H1 (cell line): ENCODE measurements around the gene L3MBTL3.

Experiments used
- ATF3 ChIP-seq: IDR thresholded peaks from 2 replicates; pipeline ENCODE4 v1.6.1; 2011; ENCODE audit warnings: low read depth, mild to moderate bottlenecking, low read length; ENCODE audit not compliant: insufficient read depth
- CREB1 ChIP-seq: IDR thresholded peaks from 2 replicates; pipeline ENCODE4 v1.6.1; 2012; ENCODE audit warnings: inconsistent platforms
- CTCF ChIP-seq, 3 experiments: IDR thresholded peaks; 1 replicate in 2 of 3; 2 replicates in 1 of 3; pipeline versions ENCODE4 v1.5.1 to v1.6.1; 2011; ENCODE audit warnings: low read length in 3 of 3, mild to moderate bottlenecking in 3 of 3, inconsistent platforms in 2 of 3, low read depth in 1 of 3, moderate library complexity in 1 of 3; ENCODE audit not compliant: insufficient read depth in 1 of 3; ENCODE audit errors: control extremely low read depth in 1 of 3
- EP300 ChIP-seq, 2 experiments: IDR thresholded peaks; 1 replicate in 1 of 2; 2 replicates in 1 of 2; pipeline ENCODE4 v1.6.1; 2011 to 2012; ENCODE audit warnings: low read depth in 2 of 2, low read length in 2 of 2, mild to moderate bottlenecking in 2 of 2, borderline replicate concordance in 1 of 2, inconsistent platforms in 1 of 2, moderate library complexity in 1 of 2
- EZH2 ChIP-seq: fragments of 200-600 bp; sonication (generic); IDR thresholded peaks from 2 replicates; pipeline ENCODE4 v1.7.1; 2012; ENCODE audit warnings: low read depth, mild to moderate bottlenecking, moderate library complexity, low read length, inconsistent platforms; ENCODE audit not compliant: severe bottlenecking
- POLR2A ChIP-seq, 2 experiments: IDR thresholded peaks; 1 replicate in 1 of 2; 2 replicates in 1 of 2; pipeline ENCODE4 v1.6.1; 2011; ENCODE audit warnings: low read depth in 2 of 2, low read length in 2 of 2, mild to moderate bottlenecking in 2 of 2; ENCODE audit errors: control extremely low read depth in 1 of 2
- RXRA ChIP-seq: IDR thresholded peaks from 2 replicates; pipeline ENCODE4 v1.6.1; 2011; ENCODE audit warnings: low read depth, mild to moderate bottlenecking, low read length, moderate library complexity; ENCODE audit not compliant: insufficient read depth
- SIRT6 ChIP-seq: IDR thresholded peaks from one replicate; pipeline ENCODE4 v1.7.1; 2012; ENCODE audit warnings: low read length, inconsistent platforms
- SP1 ChIP-seq: IDR thresholded peaks from 2 replicates; pipeline ENCODE4 v1.6.1; 2011; ENCODE audit warnings: low read depth, low read length
- TEAD4 ChIP-seq: IDR thresholded peaks from 2 replicates; pipeline ENCODE4 v1.6.1; 2012; ENCODE audit warnings: low read depth, low read length, inconsistent platforms, mixed read lengths
- ZNF274 ChIP-seq: IDR thresholded peaks from 2 replicates; pipeline ENCODE4 v1.7.0; 2012; ENCODE audit warnings: low read length, borderline replicate concordance; ENCODE audit errors: extremely low read depth

GRCh38 chr6:130010387-130010786 lies 8.0 kb upstream of the L3MBTL3 start:
- no peak for TF ChIP-seq CREB1
- TF ChIP-seq CTCF (IDR thresholded peaks at IDR 0.05; ENCODE audit: control extremely low read depth in 1 of 3, insufficient read depth in 1 of 3, low read depth in 1 of 3, low read length in 3 of 3), result no peak
- no peak for TF ChIP-seq SIRT6
- TF ChIP-seq POLR2A (IDR thresholded peaks at IDR 0.05; ENCODE audit: control extremely low read depth in 1 of 2, low read depth in 2 of 2, low read length in 2 of 2), result no peak
- TF ChIP-seq RXRA, result no peak
- no peak for TF ChIP-seq EZH2
- TF ChIP-seq ZNF274, result no peak
- no peak for TF ChIP-seq ATF3
- TF ChIP-seq SP1, result no peak
- no peak for TF ChIP-seq EP300 (IDR thresholded peaks at IDR 0.05; ENCODE audit: borderline replicate concordance in 1 of 2, low read depth in 2 of 2, low read length in 2 of 2)
- TF ChIP-seq TEAD4, result no peak
